Hematopoietic multipotent progenitor cell treated with erythropoietin and hydrocortisone succinate and interleukin-3 and kit ligand, for 4 days (in vitro differentiated cells): ENCODE measurements around the gene ZNF644.
A peak's percentile ranks its signal among the peaks of the same experiment; 100 is the strongest.
"Not testable (repeated sequence)": the region's sequence is repeated elsewhere in the genome, so short reads cannot be mapped to it uniquely, and the experiment has no call there.

Experiments used
- DNase-seq: peaks from one replicate; pipeline ENCODE4 v3.0.0-alpha.2; 2015

Gene ZNF644

DNA sequence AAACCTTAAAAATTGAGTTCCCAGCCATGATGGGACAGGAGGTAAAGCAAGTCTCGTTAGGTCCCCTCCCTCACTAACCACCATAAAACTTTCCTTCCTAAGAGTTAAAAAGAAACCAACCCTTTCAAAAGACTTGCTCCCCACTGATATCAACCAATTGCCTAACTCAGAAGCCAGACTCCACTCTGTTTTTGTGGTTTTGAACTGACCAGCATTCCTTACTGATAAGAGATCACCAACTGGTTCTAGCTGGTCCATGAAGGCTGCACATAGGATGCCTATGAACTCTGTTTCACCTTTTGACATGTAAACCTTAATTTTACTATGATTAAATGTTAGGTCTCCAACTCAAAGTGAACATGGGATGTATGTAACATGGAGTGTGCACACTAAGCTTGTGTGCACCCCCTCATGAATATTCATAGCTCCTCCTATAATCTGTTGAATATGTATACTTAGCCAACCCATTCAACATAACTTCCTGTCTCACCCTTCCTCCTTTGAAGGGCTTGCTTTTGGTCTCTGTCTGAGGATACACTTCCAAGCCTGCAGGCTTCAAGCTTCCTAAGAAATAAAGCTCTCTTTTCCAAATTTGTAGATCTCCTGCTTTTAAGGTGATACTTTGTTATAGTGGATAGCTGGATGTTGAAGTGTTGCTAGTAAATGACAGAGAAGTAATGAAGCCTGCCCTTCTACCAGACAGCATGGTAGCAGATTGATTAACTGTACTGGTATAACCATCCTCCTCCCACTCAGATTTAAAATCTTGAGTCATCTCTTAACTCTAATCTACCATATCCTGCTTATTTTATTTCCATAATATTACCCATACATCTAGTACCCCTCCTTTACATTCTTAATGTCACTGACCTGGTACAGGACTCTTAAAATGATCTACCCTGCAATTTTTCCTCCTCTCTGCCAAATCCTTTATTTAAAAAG lies 95.6 kb downstream of the ZNF644 start:
- peak; percentile 82 for DNase-seq

DNA sequence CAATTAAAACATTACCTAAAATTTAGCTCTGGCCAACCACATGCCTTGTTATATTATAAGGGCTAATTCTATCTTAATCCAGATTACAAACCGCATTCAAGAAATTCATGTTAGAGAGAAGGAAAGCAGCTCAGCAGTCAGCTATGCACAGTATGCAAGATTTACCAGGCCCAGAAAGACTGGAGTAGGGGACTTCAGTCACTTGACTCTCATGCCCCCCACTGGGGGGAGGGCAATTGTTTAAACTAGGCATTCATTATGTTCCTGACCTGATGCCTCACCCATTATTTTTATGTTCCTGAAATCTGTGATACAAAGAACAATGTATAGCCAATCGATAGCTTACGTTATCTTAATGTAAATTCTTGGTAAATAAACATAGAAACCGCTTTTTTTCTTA lies 96.9 kb downstream of the ZNF644 start:
- no peak for DNase-seq

DNA sequence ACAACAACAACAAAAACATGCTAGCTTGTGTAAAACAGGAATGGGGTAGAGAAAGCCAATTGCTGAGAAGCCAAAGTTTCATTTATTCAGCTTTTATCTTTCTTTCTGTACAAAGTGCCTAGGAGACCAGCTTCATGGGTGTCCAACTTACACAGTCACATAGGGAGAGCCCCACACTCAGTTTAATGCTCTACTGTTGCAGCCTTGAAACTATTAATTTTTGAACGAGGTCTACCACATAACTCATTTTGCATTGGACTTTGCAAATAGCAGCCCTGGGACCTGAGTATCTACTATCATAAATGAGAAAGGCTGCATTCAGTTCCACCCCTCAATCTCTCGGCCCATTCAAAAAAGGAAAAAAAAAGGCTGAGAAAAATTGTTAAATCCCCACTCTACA lies 98.8 kb downstream of the ZNF644 start:
- DNase-seq = no peak

DNA sequence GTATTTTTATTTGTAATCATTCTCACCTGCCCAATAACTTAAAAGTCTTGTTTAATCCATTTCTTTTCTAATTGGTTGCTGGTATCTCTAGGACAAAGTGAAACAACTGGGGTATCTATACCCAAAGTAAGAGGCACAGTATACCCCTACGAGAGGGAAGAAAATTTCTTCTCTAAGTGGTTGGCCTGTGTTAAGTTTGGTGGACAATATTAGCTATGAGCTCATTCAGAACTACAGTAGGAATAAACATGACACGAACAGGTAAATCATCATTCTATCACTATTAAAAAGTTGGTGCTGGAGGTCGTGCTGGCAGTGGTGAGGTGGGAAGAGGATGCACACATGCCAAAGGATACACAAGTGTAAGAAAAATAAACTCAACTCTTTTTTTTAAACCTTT lies 99.6 kb downstream of the ZNF644 start:
- DNase-seq = no peak

DNA sequence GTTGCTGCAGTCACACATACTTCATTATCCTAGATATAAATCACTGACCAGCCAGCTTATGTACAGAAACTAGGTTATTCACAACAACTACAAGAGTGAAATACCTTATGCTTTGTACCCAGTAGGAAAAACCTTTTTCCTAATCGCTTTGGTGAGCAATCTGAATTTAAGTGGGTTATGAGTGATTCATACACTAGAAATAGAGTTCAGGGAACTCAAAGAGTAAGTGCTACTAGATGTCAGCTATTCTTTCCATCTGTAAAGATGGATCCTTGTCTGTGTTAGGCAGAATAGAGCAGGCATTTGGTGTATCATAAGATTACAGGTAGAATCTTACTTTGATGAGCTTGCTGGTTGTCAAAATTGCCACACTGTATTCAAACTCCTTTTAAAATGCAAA lies 101.9 kb downstream of the ZNF644 start:
- DNase-seq = no peak

DNA sequence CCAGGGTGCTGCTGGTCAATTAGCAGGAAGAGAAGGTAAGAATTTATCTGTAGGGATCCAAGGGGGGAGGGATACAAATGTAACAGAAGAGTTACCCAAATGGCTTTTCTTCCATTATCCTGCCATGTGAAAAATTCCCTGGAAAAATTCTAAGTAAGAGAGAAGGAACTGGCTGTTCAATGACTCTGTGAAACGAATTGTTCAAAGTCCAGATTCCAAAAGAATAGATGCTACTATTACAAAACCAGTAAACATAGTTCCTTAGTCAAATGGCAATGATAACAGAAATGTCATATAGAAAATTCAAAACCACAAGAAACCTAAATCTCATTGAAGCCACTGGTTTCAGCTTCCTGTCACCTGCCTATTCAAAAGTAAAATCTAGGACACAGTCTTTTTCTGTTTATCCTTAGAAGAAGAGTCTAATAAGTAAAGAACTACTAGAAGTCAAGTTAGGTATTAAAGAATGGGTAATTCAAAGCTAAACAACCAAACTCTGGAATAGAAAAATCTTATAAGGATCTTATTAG lies 102.6 kb downstream of the ZNF644 start:
- no peak for DNase-seq

DNA sequence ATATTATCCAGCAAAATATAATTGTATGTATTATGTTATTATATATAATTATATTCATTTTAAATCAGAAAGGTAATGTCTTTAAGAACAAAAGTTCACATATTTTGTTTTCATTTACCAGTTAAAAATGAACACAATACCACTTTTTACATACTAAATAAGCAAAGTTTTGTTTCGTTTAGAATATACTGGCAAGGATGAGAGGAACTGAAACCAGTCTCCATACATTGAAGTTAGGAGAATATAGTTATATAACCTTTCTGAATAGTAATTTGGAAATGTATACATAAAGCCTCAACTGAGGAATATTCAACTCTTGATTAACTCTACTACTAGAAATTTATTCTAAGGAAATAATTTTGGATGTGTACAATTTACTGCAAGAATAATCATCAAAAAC lies 110.5 kb downstream of the ZNF644 start:
- no peak for DNase-seq

DNA sequence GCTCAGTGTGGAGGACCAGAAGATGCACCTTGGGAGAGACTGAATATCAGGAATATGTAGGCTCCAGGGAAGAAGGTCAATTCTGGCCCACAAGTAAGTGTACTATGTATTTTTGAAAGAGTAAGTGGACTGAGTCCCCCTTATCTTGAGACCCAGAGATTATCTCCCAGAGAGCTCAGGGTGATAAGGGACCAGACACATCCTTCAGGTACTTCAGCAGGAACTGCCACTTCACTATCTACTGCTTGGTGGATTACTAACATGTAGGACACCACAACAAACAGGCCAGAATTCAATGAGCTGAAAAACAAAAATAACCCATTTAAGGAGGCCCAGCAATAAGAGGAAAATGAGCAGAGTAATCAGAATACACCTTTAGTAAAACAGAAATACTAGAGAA lies 119.2 kb downstream of the ZNF644 start:
- no peak for DNase-seq

DNA sequence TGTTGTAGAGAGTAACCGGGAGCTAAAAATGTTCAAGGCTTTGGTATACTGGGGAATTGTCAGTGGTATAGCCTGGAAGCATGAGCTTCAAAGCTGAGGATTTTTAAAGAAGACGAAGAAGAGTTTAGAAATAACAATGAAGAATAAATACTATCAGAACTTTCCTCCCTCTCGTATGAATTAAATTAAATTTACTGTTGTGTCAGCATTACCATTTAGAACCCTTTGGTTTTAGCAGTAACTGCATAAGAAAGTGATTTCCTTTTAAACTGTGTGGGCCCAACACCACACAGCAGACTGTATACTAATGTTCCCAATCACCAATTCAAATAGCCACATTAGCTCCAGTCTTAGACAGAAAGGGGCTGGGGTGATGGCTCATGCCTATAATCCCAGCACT lies 122.6 kb downstream of the ZNF644 start:
- no peak for DNase-seq

DNA sequence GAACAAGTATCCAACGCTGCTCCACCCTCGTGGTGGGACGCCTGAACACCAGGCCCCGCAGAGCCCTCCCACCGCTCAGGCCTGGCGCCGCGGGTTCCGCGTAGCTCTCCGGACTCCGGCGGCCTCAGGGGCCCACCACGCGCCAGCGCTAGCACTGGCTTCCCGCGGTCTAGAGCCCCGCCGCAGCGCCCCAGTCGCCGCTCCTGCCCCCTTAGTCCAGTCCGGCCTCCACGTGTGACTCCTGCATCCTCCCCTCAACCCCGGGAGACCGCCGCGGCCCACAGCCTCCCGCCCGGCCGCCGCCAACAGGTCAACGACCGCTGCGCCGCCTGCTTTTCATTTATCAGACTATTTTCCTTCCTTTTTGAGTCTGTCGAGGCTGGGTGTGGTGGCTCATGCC lies 128.2 kb downstream of the ZNF644 start:
- not testable (repeated sequence) for DNase-seq

DNA sequence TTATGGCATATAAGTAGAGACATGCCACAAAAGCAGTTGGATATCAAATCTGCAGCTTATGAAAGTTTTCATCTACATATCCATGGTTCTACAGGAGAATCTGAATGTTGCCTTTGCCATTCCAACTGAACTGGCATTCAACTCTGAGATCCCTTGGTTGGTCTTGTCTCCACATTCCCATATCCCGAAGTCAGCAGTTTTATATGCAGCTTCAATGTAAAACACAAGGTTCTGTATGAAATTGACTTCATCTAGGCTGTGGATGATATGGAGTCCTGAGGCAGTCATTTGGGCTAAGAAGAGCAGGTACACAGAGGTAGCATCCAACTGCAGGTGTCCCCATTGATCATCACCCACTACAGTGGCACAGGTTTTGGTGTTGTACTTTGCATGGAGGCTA lies 129.0 kb downstream of the ZNF644 start:
- DNase-seq = not testable (repeated sequence)

DNA sequence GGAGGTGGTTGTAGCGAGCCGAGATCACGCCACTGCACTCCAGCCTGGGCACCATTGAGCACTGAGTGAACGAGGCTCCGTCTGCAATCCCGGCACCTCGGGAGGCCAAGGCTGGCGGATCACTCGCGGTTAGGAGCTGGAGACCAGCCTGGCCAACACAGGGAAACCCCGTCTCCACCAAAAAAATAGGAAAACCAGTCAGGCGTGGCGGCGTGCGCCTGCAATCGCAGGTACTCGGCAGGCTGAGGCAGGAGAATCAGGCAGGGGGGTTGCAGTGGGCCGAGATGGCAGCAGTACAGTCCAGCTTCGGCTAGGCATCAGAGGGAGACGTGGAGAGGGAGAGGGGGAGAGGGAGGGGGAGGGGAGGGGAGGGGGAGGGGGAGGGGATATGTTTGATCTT lies 129.6 kb downstream of the ZNF644 start:
- DNase-seq = not testable (repeated sequence)

DNA sequence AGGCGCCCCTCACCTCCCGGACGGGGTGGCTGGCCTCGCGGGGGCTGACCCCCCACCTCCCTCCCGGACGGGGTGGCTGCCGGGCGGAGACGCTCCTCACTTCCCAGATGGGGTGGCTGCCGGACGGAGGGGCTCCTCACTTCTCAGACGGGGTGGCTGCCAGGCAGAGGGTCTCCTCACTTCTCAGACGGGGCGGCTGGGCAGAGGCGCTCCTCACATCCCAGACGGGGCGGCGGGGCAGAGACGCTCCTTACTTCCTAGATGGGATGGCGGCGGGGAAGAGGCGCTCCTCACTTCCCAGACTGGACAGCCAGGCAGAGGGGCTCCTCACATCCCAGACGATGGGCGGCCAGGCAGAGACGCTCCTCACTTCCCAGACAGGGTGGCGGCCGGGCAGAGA lies 130.1 kb downstream of the ZNF644 start:
- DNase-seq = not testable (repeated sequence)

DNA sequence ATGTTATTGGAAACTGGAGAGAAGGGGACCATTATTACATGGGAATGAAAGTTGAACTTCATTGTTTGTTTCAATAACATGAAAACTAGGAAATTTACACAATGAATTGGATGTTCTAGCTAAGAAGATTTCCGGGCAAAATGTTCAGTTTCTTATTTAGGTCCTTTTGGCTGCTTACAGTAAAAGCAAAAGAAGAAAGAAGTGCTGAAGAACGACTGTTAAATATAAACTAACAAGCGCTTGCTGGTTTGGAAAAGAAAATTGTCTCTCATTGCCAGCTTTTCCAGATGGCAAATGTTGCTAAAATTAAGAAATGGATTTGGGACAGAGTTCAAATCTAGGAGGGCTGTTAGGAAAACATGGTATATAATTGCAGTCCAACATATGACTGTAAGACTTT lies 139.6 kb downstream of the ZNF644 start:
- DNase-seq = no peak

DNA sequence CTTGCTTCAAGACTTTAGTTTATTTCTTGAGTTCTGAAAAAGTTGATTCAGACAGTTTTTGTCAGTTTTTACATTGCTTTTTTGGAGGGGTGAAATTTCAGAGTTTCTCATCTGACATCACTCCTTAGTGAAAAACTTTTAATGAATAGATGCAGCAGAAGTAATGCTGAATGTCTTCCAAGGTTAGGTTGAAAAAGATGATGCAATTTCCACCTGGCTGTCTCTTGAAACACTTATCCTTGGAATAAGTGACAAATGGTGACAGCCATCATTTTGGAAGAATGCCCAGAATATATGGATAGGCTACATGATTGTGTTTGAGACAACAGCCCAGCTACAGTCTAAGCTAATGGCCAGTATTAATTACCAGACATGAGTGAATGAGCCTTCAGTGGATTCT lies 140.8 kb downstream of the ZNF644 start:
- no peak for DNase-seq

DNA sequence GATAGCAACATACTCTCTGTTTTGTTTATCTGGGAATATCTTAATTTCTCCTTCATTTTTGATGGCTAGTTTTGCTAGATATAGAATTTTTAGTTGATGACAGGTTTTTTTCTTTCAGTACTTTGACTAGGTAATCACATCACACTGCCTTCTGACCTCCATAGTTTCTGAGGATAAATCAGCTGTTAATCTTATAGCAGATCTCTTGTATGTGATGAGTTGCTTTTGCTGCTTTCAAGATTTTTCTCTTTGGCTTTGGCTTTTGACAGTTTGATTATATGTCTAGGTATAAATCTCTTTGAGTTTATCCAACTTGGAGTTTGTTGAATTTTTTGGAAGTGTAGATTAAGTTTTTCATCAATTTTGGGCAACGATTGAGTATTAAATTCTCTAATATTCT lies 142.6 kb downstream of the ZNF644 start:
- DNase-seq = peak; percentile 46

DNA sequence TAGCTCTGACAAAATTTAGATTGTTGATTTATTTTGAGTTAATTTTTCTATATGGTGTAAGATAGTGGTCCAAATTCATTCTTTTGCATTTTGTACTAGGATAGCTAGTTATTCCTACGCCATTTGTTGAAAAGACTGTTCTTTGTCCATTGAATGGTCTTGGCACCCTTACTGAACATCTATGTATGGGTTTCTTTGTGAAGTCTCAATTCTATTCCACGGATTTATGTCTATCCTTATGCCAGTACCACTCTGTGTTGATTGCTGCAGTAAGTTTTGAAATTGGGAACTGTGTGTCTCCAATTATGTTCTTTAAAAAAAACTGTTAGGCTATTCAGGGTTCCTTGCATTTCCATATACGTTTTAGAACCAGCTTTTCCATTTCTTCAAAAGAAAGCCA lies 145.7 kb downstream of the ZNF644 start:
- no peak for DNase-seq
